HG03196 (cell line): Measurements from ENCODE around the gene MIP.
A peak's percentile ranks its signal among the peaks of the same experiment; 100 is the strongest.
"Not testable (repeated sequence)": the region's sequence is repeated elsewhere in the genome, so short reads cannot be mapped to it uniquely, and the experiment has no call there.

Experiments
- ATAC-seq: cut with Tn5 transposase; IDR thresholded peaks from one replicate; pipeline ENCODE4 v1.9.1; 2021; ENCODE audit not compliant: unreplicated experiment

MIP gene

GRCh38 chr12:56468216-56469006 is 14.0 kb upstream of the MIP start, which contains the start of gene SPRYD4:
SPRYD4 (plus strand) TSS chr12:56468578; CDS start chr12:56468592, 14 bp downstream.
- peak; percentile 88 for ATAC-seq

DNA sequence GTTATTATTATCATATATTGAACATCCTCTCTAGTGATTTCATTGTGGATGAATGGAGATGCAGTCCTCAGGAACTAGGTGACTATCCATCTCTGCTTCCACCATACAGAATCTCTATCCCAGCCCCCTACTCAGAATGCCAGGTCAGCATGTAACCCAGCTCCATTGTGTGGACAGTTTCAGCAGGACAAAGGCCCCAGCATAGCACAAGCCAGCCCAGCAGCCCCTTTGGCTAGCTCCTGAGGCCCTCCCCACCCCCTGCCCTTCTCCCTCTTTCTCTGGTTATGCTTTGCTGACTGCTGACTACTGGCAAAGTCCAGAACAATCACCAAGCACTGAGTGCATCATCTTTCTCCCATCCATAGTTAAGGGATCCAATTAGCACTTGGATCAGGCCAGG is 8.1 kb upstream of the MIP start:
- ATAC-seq = no peak

DNA sequence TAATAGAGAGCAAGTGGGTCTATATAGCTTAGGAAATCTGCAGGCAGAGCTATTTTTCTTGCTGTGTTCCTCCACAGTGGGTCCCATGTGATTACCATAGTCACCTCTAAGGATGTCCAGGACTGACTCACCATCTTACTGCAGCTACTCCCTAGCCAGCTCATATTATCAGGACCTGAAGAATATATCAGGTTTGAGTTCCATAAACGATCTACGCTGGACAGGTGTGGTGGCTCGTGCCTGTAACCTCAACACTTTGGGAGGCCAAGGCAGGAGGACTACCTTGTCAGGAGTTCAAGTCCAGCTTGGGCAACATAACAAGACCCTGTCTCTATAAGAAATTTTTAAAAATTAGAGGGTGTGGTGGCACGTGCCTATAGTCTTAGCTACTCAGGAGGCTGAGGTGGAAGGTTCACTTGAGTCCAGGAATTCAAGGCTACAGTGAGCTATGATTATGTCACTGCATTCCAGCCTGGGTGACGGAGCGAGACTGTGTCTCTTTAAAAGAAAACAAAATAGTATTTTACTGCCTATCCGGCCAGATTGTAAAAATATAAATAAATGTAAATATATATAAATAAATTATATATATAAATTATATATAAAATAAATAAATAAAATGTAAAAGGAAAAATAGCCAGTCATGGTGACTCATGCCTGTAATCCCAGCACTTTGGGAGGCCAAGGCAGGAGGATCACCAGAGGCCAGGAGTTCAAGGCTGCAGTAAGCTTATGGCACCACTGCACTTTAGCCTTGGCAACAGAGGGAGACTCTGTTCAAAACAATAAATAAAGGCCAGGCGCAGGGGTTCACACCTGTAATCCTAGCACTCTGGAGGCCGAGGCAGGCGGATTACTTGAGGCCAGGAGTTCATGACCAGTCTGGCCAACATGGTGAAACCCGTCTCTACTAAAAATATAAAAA is 7.0 kb upstream of the MIP start:
- ATAC-seq = no peak

GRCh38 chr12:56457817-56458216 is 3.4 kb upstream of the MIP start:
- ATAC-seq = no peak

DNA sequence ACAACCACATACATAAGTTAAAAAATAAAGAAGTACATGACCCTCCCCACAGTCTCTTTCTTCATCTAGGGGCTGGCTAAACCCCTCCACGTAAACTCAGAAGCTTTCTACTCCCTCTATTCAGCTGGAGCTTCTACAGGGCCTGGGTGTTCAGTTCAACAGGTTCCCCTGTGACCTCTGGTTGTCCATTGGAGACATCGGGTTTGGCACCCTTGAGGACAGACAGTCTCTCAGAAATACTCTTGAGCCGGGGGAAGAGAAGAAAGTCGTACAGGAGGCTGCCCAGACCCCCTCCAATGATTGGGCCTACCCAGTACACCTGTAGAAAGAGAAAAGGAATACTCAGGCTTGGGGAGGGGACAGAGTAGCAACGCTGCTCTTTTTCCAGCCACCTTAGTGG is 3.3 kb downstream of the MIP start:
- no peak for ATAC-seq

- ATAC-seq = no peak
These were observed 4.2 kb downstream of the MIP start for GRCh38 chr12:56450241-56450640.

GRCh38 chr12:56449622-56449984 is 4.9 kb downstream of the MIP start:
- no peak for ATAC-seq

GRCh38 chr12:56448860-56449621 is 5.4 kb downstream of the MIP start, which contains the start of gene TIMELESS:
TIMELESS (minus strand) TSS chr12:56449426; CDS start chr12:56434170, 15,256 bp downstream.
- peak; percentile 93 for ATAC-seq

GRCh38 chr12:56443208-56443607 is 11.2 kb downstream of the MIP start:
- not testable (repeated sequence) for ATAC-seq

- no peak for ATAC-seq
These were observed 16.9 kb downstream of the MIP start for GRCh38 chr12:56437430-56438176.

DNA sequence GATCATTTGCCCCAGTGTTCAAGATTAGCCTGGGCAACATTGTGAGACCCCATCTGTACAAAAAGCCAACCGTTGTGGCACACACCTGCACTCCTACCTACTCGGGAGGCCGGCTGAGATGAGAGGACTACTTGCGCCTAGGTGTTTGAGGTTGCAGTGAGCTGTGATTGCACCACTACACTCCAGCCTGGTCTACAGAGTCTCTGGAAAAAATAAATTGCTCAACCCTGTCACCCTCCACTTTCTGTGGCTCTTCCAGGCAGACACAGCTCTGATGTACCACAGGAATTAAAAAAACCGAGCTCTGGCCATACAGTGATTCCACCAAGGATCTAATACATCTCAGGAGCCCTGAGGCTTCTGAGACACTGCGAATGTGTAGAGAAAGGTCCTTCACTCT is 19.6 kb downstream of the MIP start:
- ATAC-seq = no peak

DNA sequence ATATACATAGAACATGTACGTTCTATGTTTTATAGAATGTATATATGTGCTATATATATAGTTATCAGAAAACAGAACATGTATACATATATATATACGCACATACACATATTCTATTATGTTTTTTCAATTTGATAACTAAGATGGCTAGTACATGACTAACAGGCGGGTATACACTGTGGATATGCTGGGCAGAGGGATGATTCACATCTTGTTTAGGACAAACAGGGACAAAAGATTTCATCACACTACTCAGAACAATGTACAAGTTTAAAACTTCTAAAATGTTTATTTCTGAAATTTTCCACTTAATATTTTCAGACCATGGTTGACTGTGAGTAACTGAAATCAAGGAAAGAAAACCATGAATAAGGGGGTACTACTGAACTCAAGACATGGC is 22.6 kb downstream of the MIP start:
- ATAC-seq = no peak

DNA sequence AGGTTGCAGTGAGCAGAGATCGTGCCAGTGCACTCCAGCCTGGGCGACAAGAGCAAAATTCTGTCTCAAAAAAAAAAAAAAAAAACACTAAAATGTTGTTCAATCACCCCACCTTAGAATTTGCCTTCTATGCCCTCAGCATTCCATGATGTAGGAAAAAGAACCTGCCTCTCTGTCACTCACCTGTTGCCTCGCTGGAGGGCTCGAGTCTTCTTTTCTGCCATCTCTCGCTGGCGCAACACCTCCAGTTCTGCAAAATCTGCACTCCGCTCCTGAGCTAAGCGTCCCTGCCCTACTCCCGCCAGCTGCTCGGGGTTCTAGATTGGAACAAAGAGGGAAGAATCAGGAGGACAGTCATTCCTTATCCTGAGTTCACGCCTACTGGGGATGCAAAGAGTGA is 23.2 kb downstream of the MIP start:
- ATAC-seq = no peak

GRCh38 chr12:56425940-56426438 is 28.5 kb downstream of the MIP start:
- no peak for ATAC-seq

DNA sequence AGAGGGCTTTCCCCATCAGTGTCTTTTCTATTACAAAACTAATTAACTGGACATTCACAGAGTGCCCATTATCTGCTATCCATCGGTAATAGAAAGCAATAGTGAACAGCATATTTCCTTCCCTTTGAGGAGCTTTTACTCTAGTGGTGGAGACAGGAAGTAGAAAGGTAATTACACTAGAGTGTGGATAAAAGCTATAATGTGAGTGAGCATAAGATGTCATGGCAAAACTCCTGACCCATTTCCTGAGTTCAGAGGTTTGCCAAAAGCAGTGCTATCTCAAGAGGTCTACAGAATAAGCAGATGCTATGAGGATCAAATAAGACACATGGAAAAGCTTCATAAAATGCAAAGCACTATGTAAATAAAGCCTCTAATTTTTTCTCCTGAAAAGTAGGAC is 29.3 kb downstream of the MIP start:
- no peak for ATAC-seq

DNA sequence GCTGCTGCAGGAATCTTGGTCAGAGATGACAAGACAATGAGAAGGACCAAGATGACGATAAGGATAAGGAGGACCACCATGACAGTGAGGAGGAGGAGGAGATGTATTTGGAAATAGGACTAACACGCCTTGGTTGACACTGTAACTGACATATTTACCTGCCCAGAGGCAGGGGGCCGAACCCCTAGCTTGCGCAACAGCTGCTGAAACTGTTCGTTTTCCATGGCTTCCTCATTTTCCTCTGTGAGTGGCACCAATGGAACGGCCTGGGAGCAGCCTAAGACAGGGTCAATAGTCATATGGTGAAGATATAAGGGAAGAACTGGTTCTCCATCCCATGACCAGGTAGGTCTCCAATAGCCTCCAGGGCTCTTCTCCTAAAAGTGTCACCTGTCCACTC is 34.0 kb downstream of the MIP start:
- no peak for ATAC-seq

GRCh38 chr12:56417739-56418138 is 36.7 kb downstream of the MIP start:
- no peak for ATAC-seq

DNA sequence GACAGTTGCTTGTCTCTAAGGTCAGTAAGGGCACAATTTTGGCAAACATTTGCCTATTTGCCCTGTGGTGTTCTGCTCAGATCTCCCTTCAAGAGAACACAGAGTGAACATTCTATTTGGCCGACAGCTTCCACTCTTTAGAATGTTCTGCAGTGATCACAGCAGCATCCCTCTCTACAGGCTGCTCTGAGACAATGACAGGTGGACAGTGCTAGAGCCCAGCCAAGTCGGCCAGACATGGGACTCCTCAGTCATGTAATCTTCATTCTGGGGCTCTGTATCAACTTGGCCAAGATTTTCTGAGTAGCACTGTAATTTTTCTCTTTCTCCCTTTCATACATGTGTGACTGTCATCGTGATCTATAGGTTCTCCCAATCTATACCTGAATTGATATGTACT is 40.1 kb downstream of the MIP start:
- ATAC-seq = no peak

DNA sequence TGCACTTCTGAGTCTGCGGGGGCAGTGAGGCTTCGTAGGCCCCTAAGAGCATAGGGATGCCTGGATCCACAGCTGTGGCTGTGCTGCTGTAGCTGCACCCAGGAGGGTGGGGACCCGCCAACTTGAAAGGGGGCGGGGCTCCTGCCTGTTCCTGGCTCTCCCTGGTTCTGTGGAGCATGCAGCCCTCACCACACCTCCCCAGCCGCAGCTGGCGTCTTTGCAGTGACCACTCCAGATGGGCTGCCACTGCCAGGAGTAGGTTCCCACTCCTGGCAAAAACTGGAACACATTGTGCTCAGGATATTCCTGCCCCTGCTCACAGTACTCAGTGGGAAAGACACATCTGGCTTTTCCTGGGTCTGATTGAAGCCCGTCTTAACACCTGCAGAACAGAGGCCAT is 41.1 kb downstream of the MIP start:
- no peak for ATAC-seq
